ENCODE results near the gene SPEG. TPM values are rescaled to one million over a fixed set of nuclear protein-coding genes. Genes with fewer than 3 reads are reported as not detected.

SPEG gene
- total RNA-seq, 1 donor from 2014 or later = 6.5 TPM

- intact Hi-C loops (cut with DNase I) = no loop called here
- Histone ChIP-seq H3K4me1 (peaks cover 16% of the 10 kb centered on the region), H3K27ac (no peak overlapping the region), H3K4me3 (no peak overlapping the region), H3K9me3 (no peaks in the 10 kb centered on the region), H3K36me3 (peaks cover 52% of the 10 kb centered on the region), H3K27me3 (ENCODE audit: low read depth) (peaks cover 30% of the 10 kb centered on the region)
- DNase-seq (no peak), ATAC-seq (no peak)
- no peak for TF ChIP-seq CTCF (IDR thresholded peaks at IDR 0.05)
Observed at GRCh38 chr2:219506802-219507526, 72.3 kb downstream of the SPEG start.

GRCh38 chr2:219507581-219508443, 73.2 kb downstream of the SPEG start:
- intact Hi-C loops (cut with DNase I) = no loop called here
- Histone ChIP-seq H3K27ac (no peak overlapping the region), H3K36me3 (peaks cover 46% of the 10 kb centered on the region), H3K9me3 (no peaks in the 10 kb centered on the region), H3K4me1 (peaks cover 16% of the 10 kb centered on the region), H3K27me3 (ENCODE audit: low read depth) (peaks cover 39% of the 10 kb centered on the region), H3K4me3 (no peak overlapping the region)
- no peak for TF ChIP-seq CTCF (IDR thresholded peaks at IDR 0.05)
- DNase-seq (no peak), ATAC-seq (no peak)

- H3K4me3 ChIP-seq = no peak overlapping the region
- no peaks in the 10 kb centered on the region for H3K9me3 ChIP-seq
- H3K4me1 ChIP-seq = peaks cover 16% of the 10 kb centered on the region
- no peak for TF ChIP-seq CTCF (IDR thresholded peaks at IDR 0.05)
- DNase-seq (no peak), ATAC-seq (no peak)
- no peak overlapping the region for H3K27ac ChIP-seq
- H3K36me3 ChIP-seq = peaks cover 40% of the 10 kb centered on the region
- H3K27me3 ChIP-seq (ENCODE audit: low read depth) = peaks cover 44% of the 10 kb centered on the region
- intact Hi-C loops (cut with DNase I) = no loop called here
Observed at GRCh38 chr2:219508444-219508734, 73.7 kb downstream of the SPEG start.

- DNase-seq (no peak), ATAC-seq (peak; percentile 6 to 25)
- peaks cover 52% of the 10 kb centered on the region for H3K27me3 ChIP-seq (ENCODE audit: low read depth)
- no peak for TF ChIP-seq CTCF (IDR thresholded peaks at IDR 0.05)
- H3K27ac ChIP-seq = no peak overlapping the region
- H3K9me3 ChIP-seq = no peaks in the 10 kb centered on the region
- intact Hi-C loops (cut with DNase I) = no loop called here
- peaks cover 16% of the 10 kb centered on the region for H3K4me1 ChIP-seq
- peaks cover 32% of the 10 kb centered on the region for H3K36me3 ChIP-seq
- no peak overlapping the region for H3K4me3 ChIP-seq
Observed at GRCh38 chr2:219508971-219509779, 74.5 kb downstream of the SPEG start.

- H3K4me3 ChIP-seq = peak overlapping the region; percentile 28
- no peak for DNase-seq
- peaks cover 60% of the 10 kb centered on the region for H3K27me3 ChIP-seq (ENCODE audit: low read depth)
Observed at GRCh38 chr2:219509780-219510511, 75.3 kb downstream of the SPEG start.

More at GRCh38 chr2:219509780-219510511, 75.3 kb downstream of the SPEG start:
- Histone ChIP-seq H3K9me3 (no peaks in the 10 kb centered on the region), H3K36me3 (peaks cover 24% of the 10 kb centered on the region), H3K27ac (no peak overlapping the region), H3K4me1 (peaks cover 16% of the 10 kb centered on the region)
- TF ChIP-seq CTCF (IDR thresholded peaks at IDR 0.05) = peak; percentile 60
- peak; percentile 79 to 80 for ATAC-seq
- intact Hi-C loops (cut with DNase I) = no loop called here
